ENCODE data around the gene SPTY2D1.
"Not testable (repeated sequence)": the region's sequence is repeated elsewhere in the genome, so short reads cannot be mapped to it uniquely, and the experiment has no call there.

Gene SPTY2D1

GRCh38 chr11:18617688-18618341, 16.3 kb downstream of the SPTY2D1 start:
- DNase-seq, result peak; percentile 35

GRCh38 chr11:18615628-18616392, 18.3 kb downstream of the SPTY2D1 start:
- DNase-seq, result no peak

DNA sequence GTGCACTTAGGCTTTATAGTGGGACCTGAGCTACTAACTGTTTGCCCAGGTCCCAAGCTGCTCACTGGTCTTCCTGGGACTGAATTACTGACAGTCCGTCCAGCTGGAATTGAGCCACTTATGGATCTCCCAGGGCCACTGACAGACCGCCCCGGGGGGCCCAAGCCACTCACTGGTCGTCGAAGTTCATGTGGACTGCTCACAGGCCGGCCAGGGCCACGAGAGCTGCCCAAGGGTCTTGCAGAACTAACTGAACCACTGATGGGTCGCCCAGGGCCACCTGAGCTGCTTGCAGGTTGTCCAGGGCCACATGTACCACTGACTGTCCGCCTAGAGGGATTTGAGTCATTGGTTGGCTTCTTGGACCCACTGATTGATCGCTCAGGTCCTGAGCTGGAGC, 19.5 kb downstream of the SPTY2D1 start:
- DNase-seq, result no peak

- no peak for DNase-seq
Measured at GRCh38 chr11:18612394-18612793, 21.7 kb downstream of the SPTY2D1 start.

- DNase-seq, result no peak
Measured at GRCh38 chr11:18611196-18611595, 22.9 kb downstream of the SPTY2D1 start.

- DNase-seq, result no peak
Measured at GRCh38 chr11:18608376-18608775, 25.8 kb downstream of the SPTY2D1 start.

- DNase-seq, result no peak
Measured at GRCh38 chr11:18600915-18601569, 33.1 kb downstream of the SPTY2D1 start.

DNA sequence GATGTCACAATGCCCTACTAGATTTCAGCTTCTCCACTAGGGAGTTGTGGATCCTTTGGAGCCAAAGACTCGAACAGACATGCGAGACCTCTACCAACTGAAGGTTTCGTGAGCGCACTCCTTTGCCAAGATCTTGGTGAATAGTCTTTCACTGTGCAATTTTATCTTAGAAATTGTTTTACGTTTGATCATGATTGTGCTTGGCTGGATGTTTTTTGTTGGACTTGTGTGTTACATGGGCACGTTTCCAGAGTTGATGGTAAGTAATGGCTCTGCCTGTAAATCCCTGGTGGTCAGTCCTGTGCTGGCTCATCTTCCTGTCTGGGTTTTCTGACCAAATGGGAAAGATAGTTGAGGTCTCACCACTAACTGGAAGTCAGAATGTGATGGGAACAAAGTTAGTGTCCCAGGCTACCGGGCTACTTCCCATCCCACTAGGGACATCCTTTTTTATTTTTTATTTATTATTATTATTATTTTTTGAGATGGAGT, 34.4 kb downstream of the SPTY2D1 start, which contains the start of gene MISFA:
TSS of gene MISFA (plus strand) at position 51 of the 492 bp plus-strand sequence. CDS start at position 191, 140 bp downstream.
- DNase-seq, result no peak

- DNase-seq, result no peak
Measured at GRCh38 chr11:18594999-18595749, 39.0 kb downstream of the SPTY2D1 start.

DNA sequence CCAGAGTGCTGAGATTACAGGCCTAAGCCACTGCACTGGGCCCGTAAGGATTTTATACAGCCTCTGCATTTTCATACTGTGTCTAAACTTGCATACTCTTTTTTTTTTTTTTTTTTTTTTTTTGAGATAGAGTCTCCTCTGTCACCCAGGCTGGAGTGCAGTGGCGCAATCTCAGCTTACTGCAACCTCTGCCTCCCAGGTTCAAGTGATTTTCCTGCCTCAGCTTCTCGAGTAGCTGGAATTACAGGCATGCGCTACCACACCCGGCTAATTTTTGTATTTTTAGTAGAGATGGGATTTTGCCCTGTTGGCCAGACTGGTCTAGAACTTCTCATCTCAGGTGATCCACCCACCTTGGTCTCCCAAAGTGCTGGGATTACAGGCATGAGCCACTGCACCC, 40.1 kb downstream of the SPTY2D1 start:
- DNase-seq, result not testable (repeated sequence)

DNA sequence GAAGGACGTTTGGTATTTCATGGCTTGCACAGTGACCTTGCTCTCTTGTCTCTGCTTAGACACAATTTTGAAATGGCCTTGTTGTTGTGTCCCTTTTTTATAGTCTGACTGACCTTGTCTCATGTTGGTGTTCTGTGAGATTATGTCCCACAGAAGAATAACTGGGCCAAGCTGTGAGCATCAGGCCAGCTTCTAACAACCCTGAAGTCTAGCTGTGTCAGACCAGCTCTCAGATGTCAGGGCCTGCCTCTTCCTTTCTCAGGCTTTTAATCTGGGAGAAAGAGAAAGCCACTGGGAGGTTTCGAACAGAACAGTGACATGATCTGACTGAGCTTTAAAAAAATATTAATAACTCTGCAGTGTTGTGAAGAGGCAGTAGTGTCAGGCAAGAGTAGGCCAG, 43.6 kb downstream of the SPTY2D1 start:
- DNase-seq, result no peak

- DNase-seq, result peak; percentile 94
Measured at GRCh38 chr11:18588297-18589252, 45.6 kb downstream of the SPTY2D1 start, which contains the start of gene UEVLD. UEVLD (minus strand) TSS chr11:18588734; CDS start chr11:18588654, 80 bp downstream.

GRCh38 chr11:18581825-18582224, 52.3 kb downstream of the SPTY2D1 start:
- no peak for DNase-seq

- no peak for DNase-seq
Measured at GRCh38 chr11:18580113-18580766, 53.9 kb downstream of the SPTY2D1 start.

- no peak for DNase-seq
Measured at GRCh38 chr11:18578975-18579598, 55.1 kb downstream of the SPTY2D1 start.

DNA sequence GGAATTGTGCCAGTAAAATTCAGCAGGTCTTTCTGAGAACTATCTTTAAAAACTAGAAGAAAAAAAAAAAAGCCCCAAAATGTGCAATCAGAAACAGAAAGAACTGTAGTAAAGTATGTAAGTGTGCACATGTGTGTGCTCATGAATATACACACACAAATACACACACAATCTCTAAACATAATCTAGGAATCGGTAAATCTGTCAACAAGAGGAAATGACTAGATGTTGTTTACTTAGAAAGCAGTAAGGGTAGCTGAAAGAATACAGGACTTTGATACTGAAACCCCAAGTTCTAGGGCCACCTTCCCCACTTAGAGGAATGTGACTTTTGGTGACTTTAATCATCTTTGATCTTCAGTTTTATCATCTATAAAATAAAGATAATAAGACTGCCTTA, 58.8 kb downstream of the SPTY2D1 start:
- DNase-seq, result no peak

DNA sequence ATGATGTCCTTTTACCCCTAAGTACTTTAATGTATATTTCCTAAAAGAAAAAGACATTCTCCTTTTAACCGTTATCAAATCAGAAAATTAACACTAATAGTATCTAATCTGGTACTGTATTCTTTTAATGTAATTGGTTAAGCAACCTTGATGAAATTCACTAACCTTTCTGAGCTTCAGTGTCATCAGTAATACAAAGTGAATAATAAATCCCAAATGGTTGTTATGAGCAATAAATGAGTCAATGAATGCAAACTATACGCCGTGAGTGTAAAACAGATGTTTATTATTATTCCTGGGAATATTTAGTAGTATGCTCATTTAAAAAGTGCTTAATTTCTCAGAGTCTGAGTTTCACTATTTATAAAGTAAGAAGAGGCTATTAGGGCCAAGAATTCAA, 67.1 kb downstream of the SPTY2D1 start:
- DNase-seq, result no peak

GRCh38 chr11:18566406-18566805, 67.7 kb downstream of the SPTY2D1 start:
- no peak for DNase-seq

GRCh38 chr11:18564149-18564548, 70.0 kb downstream of the SPTY2D1 start:
- no peak for DNase-seq

- DNase-seq, result no peak
Measured at GRCh38 chr11:18563090-18563730, 70.9 kb downstream of the SPTY2D1 start.

Data from femur (tissue), 1 donor.